Measurements from ENCODE around the gene PPP1R9B. TPM values are rescaled to one million over a fixed set of nuclear protein-coding genes. Genes with fewer than 3 reads are reported as not detected.

PPP1R9B gene
- total and polyA plus RNA-seq, 2 of the 8 experiments (the other 6 are each of a cell fraction or from before 2014, with no cell fraction given) = 5.2 to 13.1 TPM

GRCh38 chr17:50180111-50180510 lies 29.6 kb upstream of the PPP1R9B start:
- Histone ChIP-seq H4K5ac (ENCODE audit: insufficient read length, low read depth, low read length) (no peak overlapping the region), H2BK20ac (ENCODE audit: low read length) (0 out of 2 replicates have a peak overlapping the region, but pooled peaks have one; percentile 25), H3K9ac (replicated peaks in 1 of 4; ENCODE audit: extremely low read depth in 1 of 4, low read depth in 3 of 4, low read length in 3 of 4) (no peak overlapping the region), H2BK12ac (ENCODE audit: low read depth, low read length) (no peak overlapping the region; the same call in 1 of the 2 replicates), H3K4me2 (ENCODE audit: insufficient read depth in 1 of 2, low read depth in 2 of 2, low read length in 2 of 2) (no peak overlapping the region), H3K56ac (replicated peaks; ENCODE audit: insufficient read length, low read depth, low read length) (no peak overlapping the region), H3K27me3 (replicated peaks in 1 of 4; ENCODE audit: control insufficient read depth in 3 of 4, extremely low read depth in 1 of 4, insufficient read depth in 3 of 4, low read length in 3 of 4) (no peaks in the 10 kb centered on the region), H2BK5ac (ENCODE audit: low read depth, low read length) (no peak overlapping the region; the same call in 1 of the 2 replicates), H3K9me3 (ENCODE audit: insufficient read depth in 2 of 2, low read depth in 1 of 2, low read length in 1 of 2) (no peaks in the 10 kb centered on the region), H4K20me1 (replicated peaks in 1 of 2; ENCODE audit: control insufficient read depth in 1 of 2, insufficient read depth in 2 of 2, low read length in 2 of 2) (no peaks in the 10 kb centered on the region), H3K23me2 (ENCODE audit: low read depth, low read length) (no peaks in the 10 kb centered on the region), H3K23ac (ENCODE audit: insufficient read length) (no peak overlapping the region), H3K18ac (ENCODE audit: extremely low read depth, low read length) (no peak overlapping the region), H3K27ac (ENCODE audit: low read depth, low read length) (no peak overlapping the region), H3K4ac (replicated peaks; ENCODE audit: insufficient read length, low read depth, low read length) (no peak overlapping the region), H3K79me1 (ENCODE audit: low read depth, low read length) (no peaks in the 10 kb centered on the region), H3K4me1 (replicated peaks in 1 of 4; ENCODE audit: control insufficient read depth in 3 of 4, insufficient read depth in 4 of 4, low read length in 3 of 4) (peaks cover 4 to 30% (median 16%) of the 10 kb centered on the region in 4 experiments), H3K14ac (ENCODE audit: insufficient read length) (no peak overlapping the region), H2BK120ac (replicated peaks; ENCODE audit: low read depth, low read length) (no peak overlapping the region), H2AFZ (ENCODE audit: low read length) (no peak overlapping the region), H3K4me3 (ENCODE audit: extremely low read depth in 1 of 4, insufficient read depth in 2 of 4, low read depth in 3 of 4, low read length in 4 of 4) (no peak overlapping the region), H3K79me2 (ENCODE audit: control insufficient read depth in 1 of 2, insufficient read depth in 2 of 2, low read length in 2 of 2) (no peaks in the 10 kb centered on the region), H2BK15ac (ENCODE audit: low read length) (peak overlapping the region; percentile 8; the same call in 1 of the 2 replicates), H3K36me3 (ENCODE audit: control insufficient read depth in 2 of 4, insufficient read depth in 4 of 4, low read length in 3 of 4) (peaks cover 0 to 2% (median 0%) of the 10 kb centered on the region in 4 experiments; a peak in 1 of 8 replicates), H2AK5ac (ENCODE audit: low read depth, low read length) (0 out of 2 replicates have a peak overlapping the region, but pooled peaks have one; percentile 21), H4K8ac (ENCODE audit: extremely low read depth, insufficient read depth, low read length) (no peak overlapping the region), H4K91ac (replicated peaks; ENCODE audit: insufficient read length, low read length) (no peak overlapping the region)
- TF ChIP-seq SP2 (IDR thresholded peaks at IDR 0.05; ENCODE audit: low read length) (no peak), GABPA (IDR thresholded peaks at IDR 0.05; ENCODE audit: borderline replicate concordance, insufficient read depth, low read length) (no peak), TAF7 (optimal IDR thresholded peaks at IDR 0.05; ENCODE audit: borderline replicate concordance, low read depth, low read length) (no peak), TAF1 (IDR thresholded peaks at IDR 0.05; ENCODE audit: low read depth, low read length) (no peak), TEAD4 (IDR thresholded peaks at IDR 0.05; ENCODE audit: low read depth, low read length) (no peak), CTBP2 (IDR thresholded peaks at IDR 0.05; ENCODE audit: borderline replicate concordance, insufficient read depth, insufficient read length, low read length) (no peak), ATF3 (IDR thresholded peaks at IDR 0.05; ENCODE audit: insufficient read depth, low read depth, low read length) (no peak), PHF8 (conservative IDR thresholded peaks at IDR 0.05; ENCODE audit: low read depth, low read length) (no peak)
- no peak for DNase-seq (ENCODE audit: low read depth in 1 of 2, low spot score in 2 of 2)
- 94% methylated on average over 3 of the region's 4 CpGs; no CpG with 5 or more reads in 1 of the 2 experiments for WGBS, 2 experiments (ENCODE audit: extremely low coverage in 1 of 2, insufficient coverage in 1 of 2, insufficient read length in 1 of 2, insufficient replicate concordance in 2 of 2, low coverage in 1 of 2, low lambda C conversion rate in 2 of 2, missing lambda C conversion rate in 1 of 2)
- FAIRE-seq = no peak
- POLR2A ChIA-PET (ENCODE audit: partially characterized antibody) = no interaction called here
- CTCF ChIA-PET (ENCODE audit: partially characterized antibody) = interaction anchor here (1.8 to 3.4 kb wide), 3 partner anchors 10 to 182 kb away, joined by 5 to 22 read pairs (median 13); no protein-coding TSS in a partner anchor
